GM23338 (cell line): ENCODE measurements around the gene TUBB.

Source experiments
- EZH2 ChIP-seq: fragments of 200-600 bp; sonication (generic); IDR thresholded peaks from one replicate; pipeline ENCODE4 v1.8.0; 2017; ENCODE audit warnings: antibody characterized with exemption, mild to moderate bottlenecking, low read depth; ENCODE audit not compliant: unreplicated experiment
- POLR2AphosphoS5 ChIP-seq: IDR thresholded peaks from 2 replicates; pipeline ENCODE4 v1.6.1; 2016; ENCODE audit warnings: antibody characterized with exemption, low read depth

- no peak for TF ChIP-seq EZH2
- TF ChIP-seq POLR2AphosphoS5 = no peak
Observed at GRCh38 chr6:30766461-30767157, 46.5 kb downstream of the TUBB start.
